ENCODE data around the gene EPN2. TPM values are rescaled to one million over a fixed set of nuclear protein-coding genes. Genes with fewer than 3 reads are reported as not detected.
A peak's percentile ranks its signal among the peaks of the same experiment; 100 is the strongest.

The EPN2 gene
- total RNA-seq, 1 donor from 2014 or later, result 78.4 TPM

- intact Hi-C loops (cut with DNase I), result loop anchor here (5.0 to 10.0 kb wide), 3 partner anchors 37 to 275 kb away; partner anchors contain the start of gene ALDH3A2
- DNase-seq (ENCODE audit: low spot score), result no peak
These were observed 132.8 kb downstream of the EPN2 start for GRCh38 chr17:19369846-19370492.

GRCh38 chr17:19370493-19370960 lies 133.4 kb downstream of the EPN2 start:
- intact Hi-C loops (cut with DNase I), result loop anchor here (10.0 kb wide), 1 partner anchor 274 kb away; the partner anchor contains the start of gene ALDH3A2
- no peak for DNase-seq (ENCODE audit: low spot score)

DNA sequence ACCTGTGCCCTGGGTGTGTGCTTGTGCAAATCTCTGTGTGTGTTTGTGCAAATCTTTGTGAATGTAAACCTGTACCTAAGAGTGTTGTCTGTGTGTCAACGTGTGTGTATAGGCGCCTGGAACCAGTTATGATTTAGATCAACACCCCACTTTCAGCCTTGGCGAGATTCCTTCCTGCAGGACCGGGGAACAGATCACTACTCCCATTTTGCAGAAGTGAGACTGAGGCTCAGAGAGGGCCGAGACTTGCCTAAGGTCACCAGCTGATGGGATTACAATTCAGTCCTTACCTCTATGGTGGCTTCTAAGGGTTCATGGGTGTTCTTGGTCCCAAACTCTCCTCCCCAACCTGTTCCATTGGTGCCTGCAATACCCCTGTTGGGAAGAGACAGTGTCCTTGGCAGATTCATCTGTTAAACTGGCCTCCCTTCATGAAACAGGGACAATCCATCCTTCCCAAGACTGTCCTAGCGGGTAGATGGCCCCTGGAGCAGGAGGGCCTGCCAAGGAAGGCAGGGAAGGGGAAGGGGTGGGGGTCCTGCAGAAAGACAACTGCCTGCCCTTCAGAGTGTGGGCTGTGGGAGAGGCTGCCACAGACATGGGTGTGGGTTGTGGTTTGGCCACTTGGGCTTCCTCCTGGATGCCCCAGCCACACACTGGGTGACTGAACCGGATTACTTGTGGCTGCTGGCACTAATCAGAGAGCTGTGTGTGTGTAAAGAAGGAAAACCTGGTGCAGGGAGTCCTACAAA lies 134.3 kb downstream of the EPN2 start:
- intact Hi-C loops (cut with DNase I), result loop anchor here (10.0 kb wide), 1 partner anchor 273 kb away; the partner anchor contains the start of gene ALDH3A2
- DNase-seq (ENCODE audit: low spot score), result peak; percentile 74

GRCh38 chr17:19372011-19372370 lies 134.8 kb downstream of the EPN2 start:
- intact Hi-C loops (cut with DNase I), result loop anchor here (10.0 kb wide), 1 partner anchor 273 kb away; the partner anchor contains the start of gene ALDH3A2

DNA sequence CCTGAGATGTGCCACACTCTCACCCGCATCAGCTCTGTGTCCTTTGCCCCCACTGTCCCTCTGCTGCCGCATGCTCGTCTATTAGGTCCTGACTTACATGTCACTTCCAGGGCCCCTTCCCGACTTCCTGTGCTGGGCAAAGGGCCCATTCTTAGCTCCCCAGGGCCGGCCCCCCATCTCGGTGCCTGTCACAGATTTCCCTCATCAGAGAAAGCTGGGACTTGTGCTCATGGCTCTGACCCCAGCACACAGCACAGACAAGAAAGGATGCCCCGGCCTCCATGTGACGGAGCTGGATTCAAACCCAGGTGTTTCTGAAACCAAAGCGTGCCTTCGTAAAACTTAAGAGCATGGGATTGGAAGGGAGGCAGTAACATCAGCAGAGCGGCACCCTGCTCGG lies 135.3 kb downstream of the EPN2 start:
- intact Hi-C loops (cut with DNase I), result loop anchor here (10.0 kb wide), 1 partner anchor 272 kb away; the partner anchor contains the start of gene ALDH3A2
- DNase-seq (ENCODE audit: low spot score), result peak; percentile 74

More at GRCh38 chr17:19372011-19372370, 134.8 kb downstream of the EPN2 start:
- DNase-seq (ENCODE audit: low spot score), result no peak

- peak; percentile 12 for DNase-seq (ENCODE audit: low spot score)
- intact Hi-C loops (cut with DNase I), result loop anchor here (10.0 kb wide), 1 partner anchor 272 kb away; the partner anchor contains the start of gene ALDH3A2
These were observed 135.8 kb downstream of the EPN2 start for GRCh38 chr17:19372866-19373504.

DNA sequence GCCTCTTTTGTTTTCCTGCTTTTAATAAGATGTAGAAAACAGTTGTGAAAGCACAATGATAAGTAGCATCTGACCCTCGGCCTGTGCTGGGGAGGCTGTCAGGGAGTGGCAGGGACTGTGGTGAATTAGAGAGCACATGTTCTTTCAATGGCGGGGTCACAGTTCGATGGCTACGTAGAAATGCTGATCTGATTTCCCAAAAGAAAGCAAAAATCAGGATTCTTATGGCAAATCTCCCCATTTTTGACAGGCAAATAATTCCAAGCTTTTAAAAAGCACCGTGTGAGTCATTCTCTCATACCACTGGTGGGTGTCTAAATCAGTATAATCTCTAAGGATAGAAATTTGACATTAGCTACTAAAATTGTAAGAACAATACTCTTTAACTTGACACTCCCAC lies 137.0 kb downstream of the EPN2 start:
- no peak for DNase-seq (ENCODE audit: low spot score)
- intact Hi-C loops (cut with DNase I), result loop anchor here (10.0 kb wide), 1 partner anchor 271 kb away; the partner anchor contains the start of gene ALDH3A2

DNA sequence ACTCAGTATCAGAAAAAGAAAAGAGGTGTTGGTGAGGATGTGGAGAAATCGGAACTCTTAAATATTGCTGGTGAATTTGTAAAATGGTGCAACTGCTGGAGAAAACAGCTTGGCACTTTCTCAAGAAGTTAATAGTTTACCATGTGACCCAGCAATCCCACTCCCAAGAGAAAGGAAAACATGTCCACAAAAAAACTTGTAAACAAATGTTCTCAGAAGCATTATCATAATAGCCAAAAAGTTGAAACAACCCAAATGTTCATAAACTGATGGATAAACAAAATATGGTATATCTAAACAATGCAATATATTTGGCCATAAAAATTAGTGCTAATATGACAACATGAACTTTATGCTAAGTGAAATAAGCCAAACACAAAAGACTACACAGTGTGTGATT lies 138.6 kb downstream of the EPN2 start:
- intact Hi-C loops (cut with DNase I), result loop anchor here (10.0 kb wide), 1 partner anchor 269 kb away; the partner anchor contains the start of gene ALDH3A2
- DNase-seq (ENCODE audit: low spot score), result no peak

- DNase-seq (ENCODE audit: low spot score), result no peak
- intact Hi-C loops (cut with DNase I), result loop anchor here (10.0 kb wide), 1 partner anchor 268 kb away; the partner anchor contains the start of gene ALDH3A2
These were observed 139.6 kb downstream of the EPN2 start for GRCh38 chr17:19376811-19377210.

DNA sequence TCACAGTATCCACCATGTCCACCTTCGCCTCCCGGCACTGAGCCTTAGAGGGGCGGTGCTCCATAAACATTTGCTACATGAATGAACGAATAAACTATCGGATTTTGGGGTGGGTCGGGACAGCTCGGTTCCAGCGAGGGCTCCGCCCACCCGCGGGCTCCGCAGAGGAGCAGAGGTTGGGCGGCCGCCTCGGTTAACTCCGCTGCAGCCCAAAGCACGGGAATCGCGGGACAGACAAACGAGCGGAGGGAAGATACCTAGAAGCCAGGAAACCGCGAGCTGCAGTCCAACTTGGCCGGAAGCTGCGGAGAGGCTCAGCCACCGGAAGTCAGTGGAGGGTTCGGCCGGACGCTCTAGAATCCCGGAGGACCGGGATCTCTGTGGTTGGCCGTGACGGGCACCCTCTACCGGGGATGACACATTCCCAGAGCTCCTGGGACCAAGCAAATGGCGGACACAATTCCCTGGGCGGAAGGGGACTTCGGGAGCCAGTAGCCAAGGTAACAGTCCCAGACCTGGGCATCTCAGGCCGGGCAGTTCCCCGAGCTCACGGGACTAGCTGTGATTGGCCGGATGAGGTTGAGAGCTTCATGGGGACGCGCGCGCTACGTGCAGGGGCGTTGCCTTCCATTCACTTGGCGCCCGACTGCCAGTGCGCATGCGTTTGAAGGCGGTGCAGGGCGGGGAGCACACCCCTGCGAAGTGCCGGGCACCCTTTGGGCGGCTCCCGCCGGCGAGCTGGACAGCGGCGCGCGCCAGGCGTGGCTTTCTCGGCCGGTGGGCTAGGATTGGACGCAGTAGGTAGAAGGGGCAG lies 140.6 kb downstream of the EPN2 start:
- intact Hi-C loops (cut with DNase I), result loop anchor here (10.0 kb wide), 1 partner anchor 267 kb away; the partner anchor contains the start of gene ALDH3A2
- peak; percentile 100 for DNase-seq (ENCODE audit: low spot score)

- peak; percentile 74 for DNase-seq (ENCODE audit: low spot score)
- intact Hi-C loops (cut with DNase I), result loop anchor here (10.0 kb wide), 1 partner anchor 266 kb away; the partner anchor contains the start of gene ALDH3A2
These were observed 141.5 kb downstream of the EPN2 start, which contains the start of gene MAPK7 for GRCh38 chr17:19378416-19379360. Gene MAPK7 (plus strand): TSS chr17:19378498. CDS start chr17:19378901, 403 bp downstream.

- intact Hi-C loops (cut with DNase I), result loop anchor here (10.0 kb wide), 1 partner anchor 265 kb away; the partner anchor contains the start of gene ALDH3A2
- DNase-seq (ENCODE audit: low spot score), result peak; percentile 38
These were observed 142.3 kb downstream of the EPN2 start for GRCh38 chr17:19379361-19380065.

GRCh38 chr17:19380481-19381301 lies 143.5 kb downstream of the EPN2 start:
- DNase-seq (ENCODE audit: low spot score), result peak; percentile 59
- intact Hi-C loops (cut with DNase I), result no loop called here

DNA sequence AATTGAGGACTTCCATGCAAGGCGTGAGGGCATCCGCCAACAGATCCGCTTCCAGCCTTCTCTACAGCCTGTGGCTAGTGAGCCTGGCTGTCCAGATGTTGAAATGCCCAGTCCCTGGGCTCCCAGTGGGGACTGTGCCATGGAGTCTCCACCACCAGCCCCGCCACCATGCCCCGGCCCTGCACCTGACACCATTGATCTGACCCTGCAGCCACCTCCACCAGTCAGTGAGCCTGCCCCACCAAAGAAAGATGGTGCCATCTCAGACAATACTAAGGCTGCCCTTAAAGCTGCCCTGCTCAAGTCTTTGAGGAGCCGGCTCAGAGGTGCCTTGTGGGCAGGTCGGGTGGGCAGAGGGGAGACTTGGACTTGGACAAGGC lies 144.2 kb downstream of the EPN2 start:
- intact Hi-C loops (cut with DNase I), result no loop called here
- no peak for DNase-seq (ENCODE audit: low spot score)

- intact Hi-C loops (cut with DNase I), result no loop called here
- DNase-seq (ENCODE audit: low spot score), result peak; percentile 73
These were observed 144.7 kb downstream of the EPN2 start for GRCh38 chr17:19381741-19382444.

Data from cardiac septum (tissue), 1 donor.